HG02973 (cell line): ENCODE data around the gene MYH14.

ENCODE experiments used
- ATAC-seq: cut with Tn5 transposase; IDR thresholded peaks from one replicate; pipeline ENCODE4 v1.9.1; 2021; ENCODE audit warnings: moderate library complexity; ENCODE audit not compliant: unreplicated experiment

MYH14 gene

DNA sequence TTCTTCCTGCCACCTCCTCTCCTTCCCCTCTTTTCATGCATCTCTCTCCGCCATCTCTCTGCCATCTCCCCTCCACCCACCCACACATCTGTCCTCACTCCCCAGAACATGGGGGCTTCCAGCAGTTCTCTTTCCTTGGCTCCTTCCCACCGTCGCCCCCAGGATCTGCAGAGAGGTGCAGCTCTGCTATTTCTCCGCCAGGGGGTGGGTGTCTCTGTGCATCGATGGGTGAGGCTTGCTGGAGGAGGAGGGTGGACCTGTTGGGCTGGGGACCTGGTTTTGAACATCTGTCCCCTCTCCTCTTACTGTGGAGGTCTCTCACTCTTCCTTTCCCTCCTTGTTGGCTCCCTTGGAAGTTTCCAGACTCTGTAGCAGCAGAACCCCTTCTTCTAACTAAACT, 51.7 kb downstream of the MYH14 start:
- ATAC-seq = no peak

DNA sequence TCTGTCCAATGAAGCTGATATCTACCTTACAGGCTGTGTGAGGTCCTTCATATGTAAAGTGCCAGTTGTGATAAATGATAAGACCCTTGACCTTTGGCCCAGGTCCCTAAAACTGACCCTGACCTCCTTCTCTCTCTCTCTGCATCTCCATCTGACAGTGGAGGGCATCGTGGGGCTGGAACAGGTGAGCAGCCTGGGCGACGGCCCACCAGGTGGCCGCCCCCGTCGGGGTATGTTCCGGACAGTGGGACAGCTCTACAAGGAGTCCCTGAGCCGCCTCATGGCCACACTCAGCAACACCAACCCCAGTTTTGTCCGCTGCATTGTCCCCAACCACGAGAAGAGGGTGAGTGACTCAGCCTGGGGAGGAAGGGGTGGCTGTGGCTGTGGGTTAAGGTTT, 53.7 kb downstream of the MYH14 start:
- ATAC-seq = no peak

DNA sequence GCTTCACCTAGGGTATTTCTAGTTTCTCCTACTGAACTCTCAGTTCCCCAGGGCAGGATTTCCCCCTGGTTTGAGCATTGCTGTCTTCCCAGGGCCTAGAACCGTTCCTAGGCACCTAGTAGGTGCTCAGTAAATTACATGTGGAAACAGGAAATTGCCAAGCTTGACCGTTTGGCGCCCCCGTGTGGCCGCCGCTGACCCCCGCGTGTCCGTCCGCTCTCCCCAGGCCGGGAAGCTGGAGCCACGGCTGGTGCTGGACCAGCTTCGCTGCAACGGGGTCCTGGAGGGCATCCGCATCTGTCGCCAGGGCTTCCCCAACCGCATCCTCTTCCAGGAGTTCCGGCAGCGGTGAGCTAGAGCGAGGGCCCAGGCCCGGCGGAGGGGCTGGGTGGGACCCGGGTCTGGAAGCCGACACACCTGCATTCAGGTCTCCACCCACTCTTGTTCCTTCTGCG, 55.5 kb downstream of the MYH14 start:
- ATAC-seq = no peak

DNA sequence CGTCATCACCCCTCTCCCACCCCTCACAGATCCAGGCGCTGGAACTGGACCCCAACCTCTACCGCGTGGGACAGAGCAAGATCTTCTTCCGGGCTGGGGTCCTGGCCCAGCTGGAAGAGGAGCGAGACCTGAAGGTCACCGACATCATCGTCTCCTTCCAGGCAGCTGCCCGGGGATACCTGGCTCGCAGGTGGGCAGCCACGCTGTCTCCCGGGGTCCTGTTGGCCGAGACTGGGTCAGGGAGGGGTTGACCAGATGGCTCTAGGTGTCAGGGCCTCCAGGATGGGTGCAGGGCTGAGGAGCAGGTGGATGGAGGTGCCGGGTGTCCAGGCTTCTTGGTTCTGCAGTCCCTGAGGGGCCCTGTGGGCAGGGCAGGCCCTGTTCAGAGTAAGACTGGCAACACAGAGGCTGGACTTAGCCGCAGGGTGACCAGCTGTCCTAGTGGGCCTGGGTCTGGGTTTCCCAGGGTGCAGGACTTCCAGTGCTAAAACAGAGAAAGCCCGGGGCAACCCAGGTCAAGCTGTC, 58.1 kb downstream of the MYH14 start:
- no peak for ATAC-seq

DNA sequence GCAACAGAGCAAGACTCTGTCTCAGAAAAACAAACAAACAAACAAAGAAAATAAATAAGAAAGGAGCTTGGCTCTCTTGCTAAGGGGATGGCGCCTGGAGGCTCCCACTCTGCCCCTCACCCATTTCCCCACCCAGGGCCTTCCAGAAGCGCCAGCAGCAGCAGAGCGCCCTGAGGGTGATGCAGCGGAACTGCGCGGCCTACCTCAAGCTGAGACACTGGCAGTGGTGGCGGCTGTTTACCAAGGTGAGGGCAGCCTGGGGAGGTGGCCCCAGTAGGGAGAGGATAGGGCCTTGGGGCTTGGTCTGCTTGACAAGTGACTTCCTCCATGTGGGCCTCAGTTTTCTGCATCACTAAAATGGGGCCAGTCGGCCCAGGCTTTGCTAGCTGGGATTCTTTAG, 59.8 kb downstream of the MYH14 start:
- no peak for ATAC-seq

DNA sequence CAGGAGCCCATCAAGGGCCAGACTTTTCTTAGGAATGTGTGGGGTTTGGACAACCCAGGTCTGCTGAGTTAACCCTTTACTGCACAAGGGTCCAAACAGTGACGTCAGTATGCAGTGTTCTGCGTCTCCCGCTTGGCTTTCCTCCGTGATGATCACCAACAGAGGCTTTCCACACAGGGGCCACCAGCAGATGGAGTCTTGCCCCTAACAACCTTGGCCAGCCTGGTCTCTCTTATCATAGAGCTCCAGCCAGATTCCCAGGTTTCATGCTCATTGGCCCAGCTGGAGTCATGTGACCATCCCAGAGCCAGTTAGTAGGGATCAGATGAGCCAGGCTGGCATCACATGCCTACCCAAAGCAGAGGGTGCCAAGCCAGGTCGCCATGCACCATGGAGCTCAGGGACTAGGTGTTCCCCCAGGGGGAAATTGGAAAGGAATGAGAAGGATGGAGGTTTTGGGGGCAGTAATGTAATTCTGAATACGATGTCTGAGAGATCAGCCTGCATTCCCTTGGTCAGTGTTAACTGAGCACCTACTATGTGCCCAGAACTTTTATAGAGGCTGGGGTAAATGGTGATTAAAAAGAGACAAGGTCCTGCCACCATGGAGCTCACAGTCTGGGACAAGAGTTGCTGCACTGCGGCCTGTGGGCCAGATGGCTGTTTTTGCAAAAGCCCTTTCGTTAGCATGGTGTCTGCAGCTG, 61.2 kb downstream of the MYH14 start:
- ATAC-seq = no peak

DNA sequence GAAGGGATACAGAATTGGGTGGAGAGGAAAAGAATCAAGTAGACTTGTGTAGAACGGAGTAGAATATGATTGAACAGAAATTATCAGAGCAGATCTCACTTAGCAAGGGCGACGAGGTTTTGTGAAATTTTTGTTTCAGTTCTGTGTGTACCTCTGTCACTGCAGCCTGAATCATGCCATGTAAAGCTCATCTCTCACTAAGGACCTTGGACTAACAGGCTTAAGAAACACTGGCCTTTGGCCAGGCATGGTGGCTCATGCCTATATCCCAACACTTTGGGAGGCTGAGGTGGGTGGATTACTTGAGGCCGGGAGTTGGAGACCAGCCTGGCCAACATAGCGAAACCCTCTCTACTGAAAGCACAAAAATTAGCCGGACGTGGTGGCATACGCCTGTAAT, 62.6 kb downstream of the MYH14 start:
- ATAC-seq = no peak

DNA sequence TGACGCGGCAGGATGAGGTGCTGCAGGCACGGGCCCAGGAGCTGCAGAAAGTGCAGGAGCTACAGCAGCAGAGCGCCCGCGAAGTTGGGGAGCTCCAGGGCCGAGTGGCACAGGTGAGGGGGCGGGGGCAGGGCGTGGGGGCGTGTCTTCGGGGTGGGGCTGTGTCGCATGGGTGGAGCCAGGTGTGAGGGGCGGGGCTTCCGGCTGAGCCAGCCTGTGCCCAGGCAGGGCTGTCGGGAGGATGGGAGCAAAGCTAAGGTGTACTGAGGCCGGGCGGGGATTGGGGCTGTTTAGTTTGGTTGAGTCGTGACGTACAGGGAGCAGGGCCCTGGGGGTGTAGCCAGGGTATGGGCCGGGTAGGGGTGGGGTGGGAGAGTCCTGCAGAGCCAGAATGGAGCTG, 63.5 kb downstream of the MYH14 start:
- ATAC-seq = no peak

DNA sequence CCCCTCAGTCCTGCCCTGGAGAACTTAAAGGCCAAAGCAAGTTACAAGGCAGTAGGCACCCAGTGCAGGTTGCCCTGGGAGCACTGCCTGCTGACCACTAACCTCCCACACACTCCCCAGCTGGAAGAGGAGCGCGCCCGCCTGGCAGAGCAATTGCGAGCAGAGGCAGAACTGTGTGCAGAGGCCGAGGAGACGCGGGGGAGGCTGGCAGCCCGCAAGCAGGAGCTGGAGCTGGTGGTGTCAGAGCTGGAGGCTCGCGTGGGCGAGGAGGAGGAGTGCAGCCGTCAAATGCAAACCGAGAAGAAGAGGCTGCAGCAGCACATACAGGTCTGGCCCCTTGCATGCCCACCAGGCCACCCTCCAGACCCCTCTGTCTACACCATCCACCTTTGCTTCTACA, 64.6 kb downstream of the MYH14 start:
- ATAC-seq = no peak

DNA sequence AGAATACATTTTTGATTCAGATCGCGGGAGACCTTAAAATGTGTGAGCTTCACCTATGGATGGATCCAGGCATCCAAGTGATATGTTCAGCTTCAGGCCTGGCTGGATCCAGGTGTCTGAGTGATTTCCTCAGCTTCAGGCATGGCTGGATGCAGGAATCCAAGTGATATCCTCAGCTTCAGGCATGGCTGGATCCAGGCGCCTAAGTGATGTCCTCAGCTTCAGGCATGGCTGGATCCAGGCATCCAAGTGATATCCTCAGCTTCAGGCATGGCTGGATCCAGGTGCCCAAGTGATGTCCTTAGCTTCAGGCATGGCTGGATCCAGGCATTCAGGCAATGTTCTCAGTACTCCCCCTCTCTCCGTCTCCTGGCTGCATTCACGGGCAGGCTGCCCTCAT, 65.1 kb downstream of the MYH14 start:
- ATAC-seq = no peak

DNA sequence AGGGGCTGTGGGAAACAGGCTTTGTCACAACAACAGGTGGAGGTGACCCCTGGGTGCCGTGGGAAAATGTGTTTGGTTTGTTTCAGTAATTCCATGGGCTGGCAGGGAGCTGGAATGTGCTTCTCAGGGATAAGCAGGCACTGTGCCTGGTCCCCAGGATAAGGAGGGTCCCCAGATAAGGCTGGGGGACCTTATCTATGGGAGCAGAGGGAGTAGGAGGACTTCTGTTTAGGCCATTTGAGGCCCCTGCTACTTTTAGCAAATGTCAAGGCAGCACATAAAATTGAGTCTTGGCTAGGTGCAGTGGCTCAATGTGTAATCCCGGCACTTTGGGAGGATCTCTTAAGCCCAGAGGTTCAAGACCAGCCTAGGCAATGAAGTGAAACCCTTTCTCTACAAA, 66.2 kb downstream of the MYH14 start:
- ATAC-seq = no peak

DNA sequence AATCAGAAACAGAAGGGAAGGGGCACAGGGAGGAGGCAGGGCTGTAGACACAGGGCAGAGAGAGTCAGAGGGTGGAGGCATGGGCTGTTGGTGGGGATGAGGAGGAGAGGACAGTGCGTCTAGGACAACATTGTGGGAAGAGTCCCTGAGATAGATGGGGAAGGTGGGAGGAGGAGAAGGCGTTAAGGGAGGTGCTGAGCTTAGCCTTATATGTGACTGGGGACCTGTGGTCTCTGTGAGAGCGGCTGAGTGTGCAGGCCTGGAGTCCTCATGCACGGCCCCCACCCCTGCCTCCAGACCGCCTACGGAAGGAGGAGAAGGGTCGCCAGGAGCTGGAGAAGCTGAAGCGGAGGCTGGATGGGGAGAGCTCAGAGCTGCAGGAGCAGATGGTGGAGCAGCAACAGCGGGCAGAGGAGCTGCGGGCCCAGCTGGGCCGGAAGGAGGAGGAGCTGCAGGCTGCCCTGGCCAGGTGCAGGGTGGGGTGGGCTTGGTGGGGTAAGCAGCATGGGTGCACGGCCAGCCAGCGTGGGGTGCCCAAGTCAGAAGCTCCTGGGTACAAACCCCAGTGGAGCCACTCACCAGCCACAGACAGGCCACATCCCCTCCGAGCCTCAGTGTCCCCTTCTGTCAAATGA, 69.0 kb downstream of the MYH14 start:
- ATAC-seq = no peak

DNA sequence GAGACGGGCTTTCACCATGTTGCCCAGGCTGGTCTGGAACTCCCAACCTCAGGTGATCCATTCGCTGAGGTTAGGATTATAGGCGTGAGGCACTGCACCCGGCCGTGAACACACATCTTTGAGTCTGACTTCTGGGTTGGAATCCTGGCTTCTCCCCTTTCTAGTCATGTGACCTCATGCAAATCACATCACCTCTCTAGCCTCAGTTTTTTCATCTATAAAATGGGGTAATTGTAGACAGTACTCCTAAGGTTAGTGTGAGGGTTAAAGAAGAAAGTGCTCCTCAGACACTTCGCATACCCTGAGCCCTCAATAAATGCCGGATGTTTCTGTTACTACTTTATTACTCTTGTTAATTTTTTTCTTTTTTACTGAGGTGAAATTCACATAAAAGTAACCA, 70.4 kb downstream of the MYH14 start:
- no peak for ATAC-seq

DNA sequence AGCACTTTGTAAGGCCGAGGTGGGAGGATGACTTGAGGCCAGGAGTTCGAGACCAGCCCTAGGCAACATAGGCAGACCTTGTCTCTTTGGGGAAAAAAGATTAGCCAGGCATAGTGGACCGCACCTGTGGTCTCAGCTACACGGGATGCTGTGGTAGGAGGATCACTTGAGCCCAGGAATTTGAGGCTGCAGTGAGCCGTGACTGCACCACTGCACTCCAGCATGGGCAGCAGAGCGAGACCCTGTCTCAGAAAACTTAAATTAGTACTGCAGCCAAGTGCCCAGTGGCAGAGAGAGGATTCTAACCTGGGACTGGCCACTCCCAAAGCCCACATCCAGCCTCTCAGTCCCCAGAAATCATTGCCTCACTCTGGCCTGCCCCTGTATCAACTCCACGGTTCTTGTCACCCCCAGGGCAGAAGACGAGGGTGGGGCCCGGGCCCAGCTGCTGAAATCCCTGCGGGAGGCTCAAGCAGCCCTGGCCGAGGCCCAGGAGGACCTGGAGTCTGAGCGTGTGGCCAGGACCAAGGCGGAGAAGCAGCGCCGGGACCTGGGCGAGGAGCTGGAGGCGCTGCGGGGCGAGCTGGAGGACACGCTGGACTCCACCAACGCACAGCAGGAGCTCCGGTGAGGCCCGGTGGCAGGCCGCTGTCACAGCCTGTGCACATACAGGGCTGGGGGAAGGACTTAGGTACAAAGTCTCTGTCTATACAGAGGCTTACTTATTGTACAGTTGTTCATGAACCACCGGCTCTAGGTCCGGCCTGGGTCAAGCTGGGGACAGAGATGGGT, 72.4 kb downstream of the MYH14 start:
- no peak for ATAC-seq

DNA sequence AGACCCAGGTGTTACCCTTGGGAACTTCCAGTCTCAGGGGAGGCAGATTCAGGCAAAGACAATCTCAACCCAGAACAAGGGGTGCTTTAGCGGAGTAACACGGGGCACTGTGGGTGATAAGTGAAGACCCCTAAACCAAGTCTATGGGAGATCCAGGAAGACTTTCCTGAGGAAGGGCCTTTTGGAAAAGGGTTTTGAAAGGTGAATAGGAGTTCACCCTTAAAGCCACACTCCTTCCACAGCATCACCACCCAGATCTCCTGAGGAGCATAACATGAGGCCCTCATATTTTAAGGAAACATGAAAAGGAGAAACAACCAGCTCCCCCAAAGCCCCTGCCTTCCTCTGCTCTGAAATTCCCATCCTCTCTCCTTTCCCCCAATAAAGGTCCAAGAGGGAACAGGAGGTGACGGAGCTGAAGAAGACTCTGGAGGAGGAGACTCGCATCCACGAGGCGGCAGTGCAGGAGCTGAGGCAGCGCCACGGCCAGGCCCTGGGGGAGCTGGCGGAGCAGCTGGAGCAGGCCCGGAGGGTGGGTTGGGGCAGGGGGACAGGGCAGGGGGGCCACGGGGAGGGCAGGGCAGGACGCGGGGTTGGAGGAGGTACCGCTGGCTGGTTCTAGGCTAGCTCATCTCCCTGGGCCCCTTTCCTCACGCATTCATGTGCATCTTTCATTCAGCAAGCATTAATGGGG, 73.1 kb downstream of the MYH14 start:
- ATAC-seq = no peak

DNA sequence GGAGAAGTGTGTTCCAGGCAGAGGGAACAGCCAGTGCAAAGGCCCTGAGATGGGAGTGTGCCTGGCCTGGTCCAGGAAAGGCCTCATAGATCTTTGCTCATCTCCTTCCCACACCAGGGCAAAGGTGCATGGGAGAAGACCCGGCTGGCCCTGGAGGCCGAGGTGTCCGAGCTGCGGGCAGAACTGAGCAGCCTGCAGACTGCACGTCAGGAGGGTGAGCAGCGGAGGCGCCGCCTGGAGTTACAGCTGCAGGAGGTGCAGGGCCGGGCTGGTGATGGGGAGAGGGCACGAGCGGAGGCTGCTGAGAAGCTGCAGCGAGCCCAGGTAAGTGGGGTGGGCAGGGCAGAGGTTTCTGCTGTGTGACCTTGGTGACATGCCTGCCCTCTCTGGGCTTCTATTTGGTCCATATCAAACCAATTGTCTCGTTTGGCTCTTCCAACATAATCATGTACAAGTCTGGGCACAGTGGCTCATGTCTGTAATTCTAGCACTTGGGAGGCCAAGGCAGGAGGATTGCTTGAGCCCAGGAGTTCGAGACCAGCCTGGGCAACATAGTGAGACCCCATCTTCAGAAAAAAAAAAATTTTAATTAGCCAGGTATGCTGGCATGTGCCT, 74.7 kb downstream of the MYH14 start:
- no peak for ATAC-seq

DNA sequence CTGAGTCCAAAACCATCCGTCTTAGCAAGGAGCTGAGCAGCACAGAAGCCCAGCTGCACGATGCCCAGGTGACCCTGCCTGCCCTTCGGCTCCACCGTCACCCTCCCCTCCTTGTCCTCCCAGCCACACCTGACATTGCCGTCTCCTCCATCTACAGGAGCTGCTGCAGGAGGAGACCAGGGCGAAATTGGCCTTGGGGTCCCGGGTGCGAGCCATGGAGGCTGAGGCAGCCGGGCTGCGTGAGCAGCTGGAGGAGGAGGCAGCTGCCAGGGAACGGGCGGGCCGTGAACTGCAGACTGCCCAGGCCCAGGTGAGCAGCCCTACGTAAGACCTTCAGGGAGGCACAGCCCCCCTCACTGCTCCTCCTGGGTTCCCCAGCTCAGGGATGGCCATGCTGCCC, 76.7 kb downstream of the MYH14 start:
- no peak for ATAC-seq

DNA sequence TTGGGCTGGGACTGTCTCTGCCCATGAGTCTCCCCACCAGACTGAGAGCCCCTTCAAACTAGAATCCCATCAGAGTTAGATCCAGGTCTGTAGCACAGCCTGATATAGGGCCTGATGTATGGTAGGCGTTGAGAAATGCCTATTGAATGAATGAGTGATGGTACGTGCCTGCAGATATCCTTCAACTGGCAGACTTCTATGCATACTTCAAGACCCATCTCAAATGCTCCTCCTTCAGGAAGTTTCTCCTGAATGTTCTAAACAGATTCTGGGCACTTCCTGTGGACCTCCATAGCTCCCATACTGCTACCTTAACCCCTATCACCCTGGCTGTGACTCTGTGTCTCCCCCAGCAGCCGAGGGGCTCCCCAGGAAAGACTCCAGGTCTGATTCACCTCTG, 77.6 kb downstream of the MYH14 start:
- no peak for ATAC-seq

DNA sequence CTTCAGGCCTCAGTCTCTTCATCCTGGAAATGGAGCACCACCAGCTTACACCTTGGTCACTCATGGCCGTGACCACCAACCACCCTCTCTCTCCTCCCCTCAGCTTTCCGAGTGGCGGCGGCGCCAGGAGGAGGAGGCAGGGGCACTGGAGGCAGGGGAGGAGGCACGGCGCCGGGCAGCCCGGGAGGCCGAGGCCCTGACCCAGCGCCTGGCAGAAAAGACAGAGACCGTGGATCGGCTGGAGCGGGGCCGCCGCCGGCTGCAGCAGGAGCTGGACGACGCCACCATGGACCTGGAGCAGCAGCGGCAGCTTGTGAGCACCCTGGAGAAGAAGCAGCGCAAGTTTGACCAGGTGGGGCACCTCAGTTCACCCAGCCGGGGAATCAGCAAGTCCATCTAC, 78.1 kb downstream of the MYH14 start:
- ATAC-seq = no peak

DNA sequence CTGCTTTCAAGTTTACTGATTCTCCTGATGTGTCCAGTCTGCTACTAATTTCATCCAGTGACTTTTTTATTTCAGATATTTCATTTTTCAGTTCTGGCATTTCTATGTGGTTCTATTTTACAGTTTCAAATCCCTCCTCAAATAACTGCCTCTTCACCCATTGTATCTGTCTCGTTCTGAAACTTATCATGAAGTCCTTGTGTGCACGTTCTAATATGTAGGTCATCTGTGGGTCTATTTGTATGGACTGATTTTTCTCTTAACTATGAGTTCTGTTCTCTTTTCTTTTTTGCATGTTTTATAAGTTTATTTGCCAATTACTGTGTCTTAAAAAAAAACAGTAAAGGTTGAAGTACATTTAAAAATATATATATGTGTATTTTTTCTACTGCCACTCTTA, 82.4 kb downstream of the MYH14 start:
- ATAC-seq = no peak

DNA sequence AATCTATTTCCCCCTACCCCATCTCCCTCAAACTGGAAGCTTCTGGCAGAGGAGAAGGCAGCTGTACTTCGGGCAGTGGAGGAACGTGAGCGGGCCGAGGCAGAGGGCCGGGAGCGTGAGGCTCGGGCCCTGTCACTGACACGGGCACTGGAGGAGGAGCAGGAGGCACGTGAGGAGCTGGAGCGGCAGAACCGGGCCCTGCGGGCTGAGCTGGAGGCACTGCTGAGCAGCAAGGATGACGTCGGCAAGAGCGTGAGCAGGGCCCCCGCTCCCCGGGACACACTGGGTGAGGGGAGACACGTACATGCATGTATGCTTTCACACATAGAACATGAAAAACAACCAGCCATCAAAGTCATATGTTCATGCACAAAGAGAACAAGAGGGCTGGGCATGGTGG, 83.0 kb downstream of the MYH14 start:
- ATAC-seq = no peak
